ENCODE results near the gene PLCL1.

The PLCL1 gene

DNA sequence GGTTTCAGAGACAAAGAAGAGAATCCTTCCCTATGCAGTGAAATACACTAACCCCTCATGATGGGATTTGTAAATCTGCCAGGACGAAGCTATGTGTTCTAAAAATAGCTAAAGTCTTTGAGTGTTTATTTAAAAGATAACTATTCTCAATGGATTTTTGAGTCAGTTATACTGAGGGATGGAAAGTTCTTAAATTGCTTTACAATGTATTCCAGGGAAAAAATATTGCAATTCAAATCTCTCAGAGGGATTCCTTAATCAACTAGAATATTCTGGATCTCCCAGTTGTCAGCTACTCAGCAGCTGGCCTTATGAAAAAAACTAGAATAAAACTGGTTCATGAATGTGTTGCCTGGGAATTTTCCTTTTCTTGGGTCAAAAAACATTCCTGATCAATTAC, 312.4 kb downstream of the PLCL1 start:
- DNase-seq (ENCODE audit: low read depth): peak; percentile 62

DNA sequence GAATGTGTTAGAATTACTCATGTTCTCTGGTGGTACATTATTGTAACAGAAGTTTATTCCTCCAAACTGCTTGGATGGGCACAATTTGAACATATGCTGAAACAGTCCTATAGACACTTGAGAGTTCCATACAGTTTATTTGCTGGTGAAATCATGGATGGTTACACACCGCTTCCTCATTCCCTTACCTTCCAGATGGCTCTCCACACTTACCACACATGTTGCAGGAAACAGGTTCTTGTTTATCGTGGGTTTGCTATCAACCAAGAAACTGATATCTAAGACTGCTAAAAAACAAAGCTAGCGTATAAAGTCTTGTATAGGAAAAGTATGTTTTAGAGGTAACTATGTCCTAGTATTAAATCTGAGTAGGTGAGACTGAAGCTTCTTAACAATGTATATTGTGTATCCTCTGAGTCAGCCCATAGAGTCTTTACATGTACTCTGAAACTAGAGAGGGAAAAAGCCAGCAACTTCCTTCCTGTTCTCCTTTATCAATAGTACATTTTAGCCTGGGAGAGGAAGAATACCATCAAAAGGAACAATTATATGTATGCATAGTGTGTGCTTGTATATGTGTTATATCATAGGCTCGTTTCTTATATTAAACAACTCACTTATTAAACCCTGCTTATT, 313.1 kb downstream of the PLCL1 start:
- DNase-seq (ENCODE audit: low read depth): no peak

DNA sequence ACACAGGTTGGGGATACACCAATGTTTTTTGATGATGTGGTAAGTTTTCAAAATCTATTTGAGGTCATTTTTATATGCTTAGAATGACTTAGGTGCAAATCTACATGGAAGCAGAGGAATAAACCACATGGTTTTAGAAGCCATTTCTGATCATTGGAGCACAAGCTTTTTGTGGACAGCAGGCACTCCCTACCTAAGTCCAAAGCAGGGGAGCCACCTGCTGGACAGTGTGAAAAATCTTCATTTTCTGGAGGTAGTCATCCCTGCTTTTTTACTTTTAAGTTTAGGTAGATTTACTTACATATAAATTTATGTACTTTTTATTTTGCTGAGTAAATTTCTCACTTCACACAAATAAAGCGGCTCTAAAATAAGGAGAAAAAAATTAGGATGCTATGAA, 323.2 kb downstream of the PLCL1 start:
- peak; percentile 62 for DNase-seq (ENCODE audit: low read depth)

DNA sequence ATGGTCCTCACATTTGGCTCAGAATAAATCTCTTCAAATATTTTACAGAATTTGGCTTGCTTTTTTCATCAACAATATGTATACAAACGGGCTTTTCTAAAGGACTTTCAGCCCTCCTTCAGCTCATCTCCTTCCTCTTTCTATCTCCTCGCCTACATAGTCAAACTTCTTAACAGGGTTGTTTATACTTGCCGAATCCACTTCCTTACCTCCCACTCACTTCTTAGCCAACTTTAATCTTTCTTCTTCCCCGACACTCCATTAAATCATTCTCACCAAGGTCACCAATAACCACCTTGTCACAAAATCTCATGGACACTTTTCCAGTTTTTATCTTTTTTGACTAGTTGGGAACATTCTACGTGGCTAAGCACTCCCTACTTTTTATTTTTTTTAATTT, 325.2 kb downstream of the PLCL1 start:
- no peak for DNase-seq (ENCODE audit: low read depth)

DNA sequence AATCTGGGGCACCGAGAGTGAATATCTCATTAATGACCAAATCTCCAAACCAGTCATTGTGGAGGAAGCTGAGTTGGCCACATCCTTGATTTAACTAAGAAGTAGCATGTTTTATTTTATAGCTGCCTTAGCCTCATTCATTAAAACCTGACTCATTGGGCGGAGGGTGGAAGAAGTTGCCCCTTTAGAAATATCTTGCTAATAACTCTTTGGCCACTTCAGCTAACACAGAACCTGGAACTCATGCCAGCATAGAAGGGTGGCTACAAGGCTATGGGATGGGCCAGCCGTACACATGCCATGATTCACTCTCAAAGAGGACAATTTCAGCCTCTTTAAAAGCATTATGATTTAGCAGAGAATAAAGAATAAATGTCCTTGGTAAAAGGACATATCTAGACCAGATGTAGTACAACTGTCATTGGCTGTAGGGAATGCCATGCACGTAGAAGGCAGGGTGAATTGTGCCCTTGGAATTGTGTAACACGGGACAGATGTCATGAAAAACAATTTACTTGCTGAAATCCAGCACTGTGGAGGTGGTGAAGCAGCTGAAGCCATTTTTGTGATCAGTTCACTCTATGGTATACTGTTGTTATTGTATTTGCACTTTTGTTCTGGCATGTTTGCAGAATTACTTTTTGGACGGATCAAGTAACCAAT, 330.0 kb downstream of the PLCL1 start:
- peak; percentile 31 for DNase-seq (ENCODE audit: low read depth)

GRCh38 chr2:198135481-198135934, 331.1 kb downstream of the PLCL1 start:
- no peak for DNase-seq (ENCODE audit: low read depth)

DNA sequence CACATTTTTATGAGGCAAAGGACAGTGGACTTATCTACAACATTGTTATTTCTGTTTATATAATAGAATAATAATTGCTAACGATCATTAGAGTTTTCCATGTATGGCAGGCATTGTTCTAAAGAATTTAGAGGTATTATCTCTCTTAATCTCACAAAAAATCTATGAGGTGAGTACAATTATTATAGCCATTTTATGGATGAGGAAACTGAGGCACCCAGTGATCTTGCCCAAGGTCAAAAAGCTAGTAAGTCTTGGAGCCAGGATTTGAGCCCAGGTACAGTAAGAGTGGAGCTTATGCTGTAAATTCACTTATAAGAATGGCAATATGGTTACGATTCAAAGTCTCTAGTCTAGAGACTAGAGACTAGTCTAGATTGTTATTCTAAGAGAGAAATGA, 331.7 kb downstream of the PLCL1 start:
- no peak for DNase-seq (ENCODE audit: low read depth)

- DNase-seq (ENCODE audit: low read depth): no peak
Observed at GRCh38 chr2:198137733-198138132, 333.3 kb downstream of the PLCL1 start.

DNA sequence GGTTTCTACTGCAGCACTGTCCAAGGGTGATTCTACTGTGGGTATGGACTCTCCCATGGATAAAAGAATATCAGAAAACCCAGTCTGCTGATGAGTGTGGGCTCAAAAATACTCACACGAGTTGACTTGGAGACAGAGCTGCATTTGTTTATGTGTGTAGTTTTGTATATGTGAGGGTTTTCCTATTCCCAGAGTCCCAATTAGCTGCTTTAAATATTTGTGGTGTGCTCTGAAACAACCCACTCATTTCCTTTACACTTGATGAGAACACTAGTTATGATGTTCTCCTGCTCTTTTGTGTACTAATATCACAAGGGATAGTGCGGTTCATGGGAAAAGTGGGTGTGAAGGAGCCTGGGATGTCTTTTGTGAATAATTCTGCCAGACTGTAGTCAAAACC, 337.3 kb downstream of the PLCL1 start:
- DNase-seq (ENCODE audit: low read depth): no peak

- no peak for DNase-seq (ENCODE audit: low read depth)
Observed at GRCh38 chr2:198143156-198143555, 338.8 kb downstream of the PLCL1 start.

GRCh38 chr2:198143793-198144192, 339.4 kb downstream of the PLCL1 start:
- DNase-seq (ENCODE audit: low read depth): no peak

DNA sequence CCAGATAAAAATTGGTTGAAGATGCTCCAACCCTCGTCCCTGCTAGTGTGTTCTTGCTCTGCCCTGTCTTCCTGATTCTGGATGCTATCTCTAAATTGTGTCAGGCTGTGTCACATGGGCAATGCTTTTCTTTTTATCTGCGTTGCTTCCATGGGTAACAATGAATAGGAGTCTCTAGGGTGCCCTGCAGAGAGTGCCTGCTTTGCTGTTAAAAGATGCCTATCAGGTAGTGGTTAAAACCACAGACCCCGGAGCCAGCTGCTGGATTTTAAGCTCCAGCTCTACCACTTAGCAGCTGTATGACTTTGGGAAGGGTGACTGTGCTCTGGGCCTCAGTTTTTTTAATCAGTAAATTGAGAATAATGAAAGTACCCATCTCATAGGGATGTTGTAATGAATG, 340.3 kb downstream of the PLCL1 start:
- DNase-seq (ENCODE audit: low read depth): no peak

GRCh38 chr2:198146346-198146940, 342.1 kb downstream of the PLCL1 start:
- no peak for DNase-seq (ENCODE audit: low read depth)

DNA sequence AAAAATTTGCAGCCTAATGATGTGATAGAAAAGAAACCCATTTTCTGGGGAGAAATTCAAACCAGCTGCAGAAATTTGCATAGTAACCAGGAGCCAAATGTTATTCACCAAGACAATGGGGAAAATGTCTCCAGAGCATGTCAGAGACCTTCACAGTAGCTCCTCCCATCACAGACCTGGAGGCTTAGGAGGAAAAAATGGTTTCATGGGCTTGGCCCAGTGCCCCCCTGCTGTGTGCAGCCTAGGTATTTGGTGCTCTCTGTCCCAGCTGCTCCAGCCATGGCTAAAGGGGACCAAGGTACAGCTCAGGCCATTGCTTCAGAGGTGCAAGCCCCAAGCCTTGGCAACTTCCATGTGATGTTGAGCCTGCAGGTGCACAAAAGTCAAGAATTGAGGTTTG, 352.9 kb downstream of the PLCL1 start:
- DNase-seq (ENCODE audit: low read depth): no peak

DNA sequence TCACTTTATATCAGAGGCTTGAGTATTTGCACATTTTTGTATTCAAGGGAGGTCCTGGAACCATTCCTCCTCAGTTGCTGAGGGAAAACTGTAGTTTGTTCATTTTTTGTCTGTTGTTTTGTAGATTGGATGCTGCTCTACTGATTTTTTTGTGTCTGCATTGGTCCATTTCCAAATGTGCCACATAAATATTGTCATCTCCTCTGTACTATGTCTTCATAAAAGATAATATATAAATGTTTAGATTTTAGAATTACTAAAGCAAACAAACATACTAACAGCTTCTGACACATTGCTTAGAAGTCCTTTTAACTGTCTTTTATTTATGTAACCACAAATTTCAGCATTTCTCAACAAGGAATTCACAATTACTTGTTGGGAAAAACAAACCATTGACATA, 356.8 kb downstream of the PLCL1 start:
- no peak for DNase-seq (ENCODE audit: low read depth)

DNA sequence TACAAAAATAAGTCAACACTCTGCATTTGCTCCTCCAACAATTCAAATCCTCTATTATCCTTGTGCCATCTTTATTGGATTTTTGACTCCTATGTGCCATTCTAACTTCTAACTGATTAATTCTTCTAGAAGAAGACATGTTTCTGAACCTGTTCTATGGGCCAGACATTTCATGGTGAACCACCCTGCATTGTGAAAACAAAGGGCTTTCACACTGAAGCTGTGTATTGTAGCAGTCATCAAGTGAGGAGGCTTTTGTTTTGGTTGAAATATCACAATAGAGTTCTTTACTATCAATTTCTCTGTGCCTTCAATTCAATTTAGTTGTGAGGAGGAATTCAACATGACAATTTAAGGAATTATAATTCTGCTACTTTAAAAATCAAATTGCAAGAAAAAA, 357.9 kb downstream of the PLCL1 start:
- DNase-seq (ENCODE audit: low read depth): no peak

- DNase-seq (ENCODE audit: low read depth): no peak
Observed at GRCh38 chr2:198164843-198165242, 360.4 kb downstream of the PLCL1 start.

DNA sequence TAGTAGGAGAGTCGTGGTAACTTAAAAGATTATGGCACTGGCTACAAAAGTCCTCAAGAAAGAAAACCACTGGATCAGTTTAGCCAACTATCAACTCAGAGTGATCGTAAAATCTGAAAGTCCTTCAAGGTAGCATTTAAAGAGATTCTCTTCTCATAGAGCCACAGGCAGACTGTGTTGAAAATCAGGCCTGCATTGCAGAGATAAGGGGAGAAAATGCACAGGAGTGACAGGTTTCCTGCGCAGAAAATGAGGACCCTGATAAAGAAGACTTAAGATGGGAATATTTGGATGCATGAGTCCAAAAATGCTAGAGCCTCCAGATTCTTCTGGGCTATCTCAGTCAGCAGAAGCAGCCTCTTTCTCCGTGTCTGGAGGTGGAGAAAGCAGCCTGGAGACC, 360.9 kb downstream of the PLCL1 start:
- DNase-seq (ENCODE audit: low read depth): no peak

DNA sequence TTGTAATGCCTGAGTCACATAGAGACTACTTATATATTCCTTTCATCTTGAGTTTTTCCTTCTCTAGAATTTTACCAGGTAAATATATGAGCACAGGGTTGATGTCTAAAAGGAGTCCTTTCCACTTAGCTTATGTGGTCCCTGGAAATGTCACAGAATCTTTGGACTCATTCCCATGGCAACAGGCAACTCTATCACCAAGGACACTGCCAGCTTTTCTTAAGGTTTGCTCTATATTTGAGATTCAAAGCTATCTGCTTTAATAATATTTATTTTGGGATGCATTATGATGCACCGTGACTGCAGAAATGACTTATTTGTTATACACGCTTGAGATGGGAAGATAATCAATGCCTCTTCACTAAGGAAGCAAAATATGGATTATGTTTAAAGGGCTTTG, 363.0 kb downstream of the PLCL1 start:
- no peak for DNase-seq (ENCODE audit: low read depth)

- DNase-seq (ENCODE audit: low read depth): no peak
Observed at GRCh38 chr2:198168651-198169050, 364.3 kb downstream of the PLCL1 start.

- no peak for DNase-seq (ENCODE audit: low read depth)
Observed at GRCh38 chr2:198173242-198173641, 368.8 kb downstream of the PLCL1 start.

GRCh38 chr2:198173864-198174263, 369.5 kb downstream of the PLCL1 start:
- no peak for DNase-seq (ENCODE audit: low read depth)

DNA sequence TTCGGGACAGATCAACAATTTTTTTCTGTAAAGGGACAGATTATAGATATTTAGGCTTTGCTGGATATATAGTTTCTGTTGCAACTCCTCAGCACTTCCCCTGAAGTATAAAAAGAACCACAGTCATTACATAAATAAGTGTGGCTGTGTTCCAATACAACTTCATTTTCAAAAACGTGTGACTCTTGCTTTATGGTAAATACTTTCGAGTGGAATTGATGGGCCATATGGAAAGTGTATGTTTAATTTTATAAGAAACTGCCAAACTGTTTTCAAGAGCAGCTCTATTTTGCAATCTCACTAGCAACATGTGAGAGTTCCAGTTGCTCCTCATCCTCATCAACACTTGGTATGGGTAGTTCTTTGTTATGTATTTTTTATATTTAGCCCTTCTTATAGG, 370.9 kb downstream of the PLCL1 start:
- no peak for DNase-seq (ENCODE audit: low read depth)

GRCh38 chr2:198177040-198177439, 372.6 kb downstream of the PLCL1 start:
- no peak for DNase-seq (ENCODE audit: low read depth)

Data from stromal cell of bone marrow (primary cell).